HepG2 (cell line): ENCODE data around the gene FAM222A. TPM values are rescaled to one million over a fixed set of nuclear protein-coding genes. Genes with fewer than 3 reads are reported as not detected.

Experiments used
- ARNT ChIP-seq: fragments of 450-650 bp; IDR thresholded peaks from 2 replicates; pipeline ENCODE4 v1.6.1; 2017
- MLXIP ChIP-seq: sonication (generic); formaldehyde crosslinking; IDR thresholded peaks from 2 replicates; pipeline ENCODE4 v1.9.0; 2021; ENCODE audit warnings: missing genetic modification reagents, borderline replicate concordance
- MXI1 ChIP-seq: IDR thresholded peaks from 3 replicates; pipeline ENCODE4 v1.6.1; 2012; ENCODE audit warnings: low read depth, low read length, inconsistent platforms, borderline replicate concordance
- PLRG1 ChIP-seq: fragments of 450-650 bp; conservative IDR thresholded peaks from 2 replicates; pipeline ENCODE4 v1.6.1; 2016
- PLSCR1 ChIP-seq: sonication (generic); formaldehyde crosslinking; IDR thresholded peaks from 2 replicates; pipeline ENCODE4 v1.5.0; 2020; ENCODE audit warnings: missing genetic modification reagents, mild to moderate bottlenecking, borderline replicate concordance
- POLR2AphosphoS5 ChIP-seq: IDR thresholded peaks from 2 replicates; pipeline ENCODE4 v1.6.1; 2012; ENCODE audit warnings: low read depth, low read length
- PRDM15 ChIP-seq: sonication (generic); formaldehyde crosslinking; IDR thresholded peaks from 2 replicates; pipeline ENCODE4 v1.4.0; 2020; ENCODE audit warnings: missing genetic modification reagents
- RCOR2 ChIP-seq: IDR thresholded peaks from 2 replicates; pipeline ENCODE4 v1.6.1; 2016; ENCODE audit warnings: missing biosample characterization, missing genetic modification reagents
- ZBTB39 ChIP-seq: sonication (generic); formaldehyde crosslinking; IDR thresholded peaks from 2 replicates; pipeline ENCODE4 v1.5.0; 2020; ENCODE audit warnings: missing genetic modification reagents
- ZNF441 ChIP-seq: sonication (generic); formaldehyde crosslinking; IDR thresholded peaks from 2 replicates; pipeline ENCODE4 v1.7.0; 2021; ENCODE audit warnings: missing genetic modification reagents, borderline replicate concordance
- ZZZ3 ChIP-seq: sonication (generic); formaldehyde crosslinking; IDR thresholded peaks from 2 replicates; pipeline ENCODE4 v1.4.0; 2020; ENCODE audit warnings: missing genetic modification reagents, mild to moderate bottlenecking, borderline replicate concordance
- polyA plus RNA-seq, 8 experiments: library from polyadenylated mRNA; depleted of rRNA in 3 of 8; stranded (reverse) in 7 of 8; unstranded in 1 of 8; fragments of >200 nt; fragmentation: Illumina TruSeq in 4 of 8; extraction: Trizol in 4 of 8; gene quantifications; 2 replicates each; pipeline versions ENCODE4 v1.2.1 to v1.2.3, GENCODE V29; 2011 to 2016; ENCODE audit warnings: low read depth in 4 of 8, missing spikeins in 1 of 8, mixed read lengths in 1 of 8; ENCODE audit not compliant: insufficient read depth in 1 of 8
- total RNA-seq, 5 experiments: library from RNA; depleted of rRNA; stranded (reverse); fragments of >200 nt; fragmentation: Illumina TruSeq; extraction: Trizol; gene quantifications; 2 replicates each; pipeline ENCODE4 v1.2.3, GENCODE V29; 2016; ENCODE audit warnings: low read depth in 1 of 5

Gene FAM222A
- total and polyA plus RNA-seq, 2 of the 13 experiments (the other 11 are each of a cell fraction or from before 2014, with no cell fraction given): 2.7 to 9.6 TPM

- TF ChIP-seq MLXIP: no peak
- TF ChIP-seq PLRG1: no peak
- TF ChIP-seq POLR2AphosphoS5: no peak
- TF ChIP-seq ZNF441 (CRISPR knock-in tag): no peak
- TF ChIP-seq PRDM15 (CRISPR knock-in tag): no peak
- TF ChIP-seq ARNT: no peak
- no peak for TF ChIP-seq MXI1
- TF ChIP-seq ZBTB39 (CRISPR knock-in tag): no peak
- TF ChIP-seq ZZZ3 (CRISPR knock-in tag): no peak
- TF ChIP-seq PLSCR1 (CRISPR knock-in tag): no peak
- no peak for TF ChIP-seq RCOR2 (CRISPR knock-in tag)
Observed at GRCh38 chr12:109671502-109671901, 42.1 kb upstream of the FAM222A start (continued).
